GM21423 (cell line): Measurements from ENCODE around the gene DMBT1.

Experiments used
- ATAC-seq: cut with Tn5 transposase; IDR thresholded peaks from one replicate; pipeline ENCODE4 v1.9.1; 2021; ENCODE audit warnings: mild to moderate bottlenecking, moderate library complexity; ENCODE audit not compliant: unreplicated experiment

DMBT1 gene

GRCh38 chr10:122560279-122560804, at the start of gene DMBT1:
Gene DMBT1, plus strand, starts transcription at chr10:122560754. Its CDS starts 17 bp downstream, at chr10:122560771.
- no peak for ATAC-seq

- ATAC-seq, result no peak
Observed at GRCh38 chr10:122513053-122513452, 47.5 kb upstream of the DMBT1 start.

GRCh38 chr10:122514045-122514840, 46.3 kb upstream of the DMBT1 start:
- ATAC-seq, result no peak

- ATAC-seq, result no peak
Observed at GRCh38 chr10:122515022-122515424, 45.5 kb upstream of the DMBT1 start.

- no peak for ATAC-seq
Observed at GRCh38 chr10:122515588-122516231, 44.8 kb upstream of the DMBT1 start.

GRCh38 chr10:122516734-122517133, 43.8 kb upstream of the DMBT1 start:
- no peak for ATAC-seq

GRCh38 chr10:122519144-122519543, 41.4 kb upstream of the DMBT1 start:
- ATAC-seq, result no peak

GRCh38 chr10:122519873-122520272, 40.7 kb upstream of the DMBT1 start:
- ATAC-seq, result no peak

- no peak for ATAC-seq
Observed at GRCh38 chr10:122521011-122521410, 39.5 kb upstream of the DMBT1 start.

- ATAC-seq, result no peak
Observed at GRCh38 chr10:122524811-122525210, 35.7 kb upstream of the DMBT1 start.

- no peak for ATAC-seq
Observed at GRCh38 chr10:122525788-122526187, 34.8 kb upstream of the DMBT1 start.

- no peak for ATAC-seq
Observed at GRCh38 chr10:122526892-122527291, 33.7 kb upstream of the DMBT1 start.

- no peak for ATAC-seq
Observed at GRCh38 chr10:122530177-122530576, 30.4 kb upstream of the DMBT1 start.

GRCh38 chr10:122531261-122531660, 29.3 kb upstream of the DMBT1 start:
- ATAC-seq, result no peak

GRCh38 chr10:122531939-122532338, 28.6 kb upstream of the DMBT1 start:
- no peak for ATAC-seq

GRCh38 chr10:122532601-122533296, 27.8 kb upstream of the DMBT1 start:
- ATAC-seq, result no peak

- no peak for ATAC-seq
Observed at GRCh38 chr10:122537545-122537944, 23.0 kb upstream of the DMBT1 start.

- no peak for ATAC-seq
Observed at GRCh38 chr10:122541541-122542002, 19.0 kb upstream of the DMBT1 start.

GRCh38 chr10:122543676-122544445, 16.7 kb upstream of the DMBT1 start:
- no peak for ATAC-seq

- ATAC-seq, result no peak
Observed at GRCh38 chr10:122544493-122544892, 16.1 kb upstream of the DMBT1 start.

- ATAC-seq, result no peak
Observed at GRCh38 chr10:122546242-122546641, 14.3 kb upstream of the DMBT1 start.
